ENCODE results near the gene MOV10L1. TPM values are rescaled to one million over a fixed set of nuclear protein-coding genes. Genes with fewer than 3 reads are reported as not detected.

MOV10L1 gene
- total RNA-seq, 3 donors from 2014 or later: 0.16 to 0.44 (median 0.33) TPM

GRCh38 chr22:50182176-50183081, 92.6 kb downstream of the MOV10L1 start:
- H3K4me1 ChIP-seq: peaks cover 5 to 7% of the 10 kb centered on the region in 2 donors
- intact Hi-C loops (cut with DNase I; ENCODE audit: low total_unique reads): loop anchor here (10.0 kb wide), 1 partner anchor 228 kb away; no protein-coding TSS in a partner anchor
- no peaks in the 10 kb centered on the region for H3K36me3 ChIP-seq
- H3K9me3 ChIP-seq: no peaks in the 10 kb centered on the region
- TF ChIP-seq POLR2A (IDR thresholded peaks at IDR 0.05): no peak
- no peak for TF ChIP-seq POLR2AphosphoS5 (IDR thresholded peaks at IDR 0.05)
- TF ChIP-seq CTCF (IDR thresholded peaks at IDR 0.05): no peak
- peak overlapping the region; percentile 62 to 75 for H3K27ac ChIP-seq
- DNase-seq (ENCODE audit: low spot score in 2 of 2): peak; percentile 80 to 85
- no peak overlapping the region for H3K4me3 ChIP-seq
- H3K27me3 ChIP-seq: no peaks in the 10 kb centered on the region

- no peaks in the 10 kb centered on the region for H3K27me3 ChIP-seq
- no peak for DNase-seq (ENCODE audit: low spot score in 2 of 2)
- no peaks in the 10 kb centered on the region for H3K9me3 ChIP-seq
- intact Hi-C loops (cut with DNase I; ENCODE audit: low total_unique reads): loop anchor here (10.0 kb wide), 1 partner anchor 229 kb away; no protein-coding TSS in a partner anchor
- no peaks in the 10 kb centered on the region for H3K36me3 ChIP-seq
- H3K27ac ChIP-seq: peak overlapping the region; percentile 62 to 75
- no peak for TF ChIP-seq POLR2A (IDR thresholded peaks at IDR 0.05)
- no peak for TF ChIP-seq CTCF (IDR thresholded peaks at IDR 0.05)
- TF ChIP-seq POLR2AphosphoS5 (IDR thresholded peaks at IDR 0.05): no peak
- no peak overlapping the region for H3K4me3 ChIP-seq
- H3K4me1 ChIP-seq: peaks cover 5 to 7% of the 10 kb centered on the region in 2 donors
Measured at GRCh38 chr22:50183141-50183971, 93.5 kb downstream of the MOV10L1 start.

DNA sequence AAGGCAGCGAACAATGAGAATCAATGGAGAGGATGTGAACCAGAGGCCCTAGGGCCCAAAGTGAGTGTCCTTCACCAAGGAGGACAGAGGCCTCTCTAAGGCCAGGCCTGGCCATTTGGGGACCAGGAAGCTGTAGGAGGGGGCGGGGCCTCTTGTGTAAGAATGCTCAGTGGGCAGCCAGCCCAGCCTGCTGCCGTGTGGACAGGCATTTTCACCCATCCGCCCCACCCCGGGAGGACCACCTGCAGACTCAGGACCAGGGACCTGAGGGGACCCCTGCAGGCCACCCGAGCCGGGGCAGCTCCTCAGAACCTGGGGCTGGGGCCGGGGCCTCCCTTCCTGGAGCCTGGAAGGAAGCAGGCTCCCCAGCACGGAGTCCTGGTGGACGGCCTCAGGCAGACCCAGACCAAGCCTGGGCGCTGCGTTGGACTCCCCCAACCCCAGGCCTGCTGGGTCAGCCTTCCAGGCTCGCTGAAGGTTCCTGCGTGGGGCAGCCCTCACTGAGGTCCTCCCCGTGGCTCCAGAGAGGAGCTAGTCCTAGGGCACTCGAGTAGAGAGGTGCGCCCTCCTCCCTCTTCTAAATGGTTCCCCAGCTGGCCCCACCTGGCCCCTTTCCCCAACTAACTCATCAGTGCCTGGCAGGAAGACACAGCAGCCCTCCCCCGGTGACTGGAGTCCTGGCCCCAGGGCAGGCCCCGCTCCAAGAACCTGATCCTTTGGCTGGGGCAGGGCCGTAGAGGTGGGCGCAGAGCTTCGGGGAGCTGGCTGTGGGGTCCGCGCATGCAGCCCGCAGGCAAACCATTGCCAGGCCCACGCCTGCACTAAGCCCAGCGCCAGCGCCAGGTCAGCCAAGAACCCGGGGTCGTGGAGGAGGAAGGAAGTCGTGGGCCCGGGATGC, 94.4 kb downstream of the MOV10L1 start:
- H3K9me3 ChIP-seq: no peaks in the 10 kb centered on the region
- peak overlapping the region; percentile 67 to 79 (median 75) for H3K4me3 ChIP-seq
- intact Hi-C loops (cut with DNase I; ENCODE audit: low total_unique reads): loop anchor here (10.0 kb wide), 1 partner anchor 229 kb away; no protein-coding TSS in a partner anchor
- TF ChIP-seq POLR2A (IDR thresholded peaks at IDR 0.05) (no peak), CTCF (IDR thresholded peaks at IDR 0.05) (no peak), POLR2AphosphoS5 (IDR thresholded peaks at IDR 0.05) (no peak)
- H3K4me1 ChIP-seq: peaks cover 5 to 11% of the 10 kb centered on the region in 2 donors
- DNase-seq (ENCODE audit: low spot score in 2 of 2): peak; percentile 77 to 85
- no peaks in the 10 kb centered on the region for H3K27me3 ChIP-seq
- H3K36me3 ChIP-seq: no peaks in the 10 kb centered on the region
- H3K27ac ChIP-seq: peak overlapping the region; percentile 62 to 75

DNA sequence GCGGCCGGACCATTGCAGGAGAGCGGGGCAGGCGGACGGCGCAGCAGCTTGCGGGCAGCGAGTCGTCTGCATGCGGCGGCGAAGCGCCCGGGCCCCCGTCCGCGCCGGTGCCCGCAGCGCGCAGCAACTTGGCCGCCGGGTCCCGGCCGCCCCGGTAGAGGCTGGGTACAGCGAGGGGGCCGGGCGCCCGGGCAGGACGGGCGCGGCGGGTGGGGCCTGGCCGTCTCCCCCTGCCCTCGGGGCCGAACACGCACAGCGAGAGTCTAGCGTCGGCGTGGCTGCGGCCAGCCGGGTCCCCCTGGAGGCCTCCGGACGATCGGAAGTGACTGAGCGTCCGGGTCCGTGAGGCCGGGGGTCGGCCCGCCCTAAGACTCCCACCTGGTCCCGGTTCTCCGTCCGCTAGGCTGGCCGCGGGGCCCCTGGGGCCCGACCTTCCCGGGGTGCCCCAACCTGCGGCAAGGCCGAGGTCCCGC, 95.1 kb downstream of the MOV10L1 start:
- Histone ChIP-seq H3K9me3 (no peaks in the 10 kb centered on the region), H3K36me3 (no peaks in the 10 kb centered on the region), H3K27me3 (no peaks in the 10 kb centered on the region), H3K4me1 (peaks cover 9 to 17% of the 10 kb centered on the region in 2 donors), H3K4me3 (peak overlapping the region; percentile 67 to 79 (median 75)), H3K27ac (peak overlapping the region; percentile 62 to 75)
- intact Hi-C loops (cut with DNase I; ENCODE audit: low total_unique reads): loop anchor here (10.0 kb wide), 1 partner anchor 230 kb away; no protein-coding TSS in a partner anchor
- TF ChIP-seq CTCF (IDR thresholded peaks at IDR 0.05) (no peak), POLR2AphosphoS5 (IDR thresholded peaks at IDR 0.05) (no peak), POLR2A (IDR thresholded peaks at IDR 0.05) (no peak)
- DNase-seq (ENCODE audit: low spot score in 2 of 2): no peak

Data from breast epithelium (tissue), 4 donors.